Measurements from ENCODE around the gene UCK1.
"Not testable (repeated sequence)": the region's sequence is repeated elsewhere in the genome, so short reads cannot be mapped to it uniquely, and the experiment has no call there.

UCK1 gene

DNA sequence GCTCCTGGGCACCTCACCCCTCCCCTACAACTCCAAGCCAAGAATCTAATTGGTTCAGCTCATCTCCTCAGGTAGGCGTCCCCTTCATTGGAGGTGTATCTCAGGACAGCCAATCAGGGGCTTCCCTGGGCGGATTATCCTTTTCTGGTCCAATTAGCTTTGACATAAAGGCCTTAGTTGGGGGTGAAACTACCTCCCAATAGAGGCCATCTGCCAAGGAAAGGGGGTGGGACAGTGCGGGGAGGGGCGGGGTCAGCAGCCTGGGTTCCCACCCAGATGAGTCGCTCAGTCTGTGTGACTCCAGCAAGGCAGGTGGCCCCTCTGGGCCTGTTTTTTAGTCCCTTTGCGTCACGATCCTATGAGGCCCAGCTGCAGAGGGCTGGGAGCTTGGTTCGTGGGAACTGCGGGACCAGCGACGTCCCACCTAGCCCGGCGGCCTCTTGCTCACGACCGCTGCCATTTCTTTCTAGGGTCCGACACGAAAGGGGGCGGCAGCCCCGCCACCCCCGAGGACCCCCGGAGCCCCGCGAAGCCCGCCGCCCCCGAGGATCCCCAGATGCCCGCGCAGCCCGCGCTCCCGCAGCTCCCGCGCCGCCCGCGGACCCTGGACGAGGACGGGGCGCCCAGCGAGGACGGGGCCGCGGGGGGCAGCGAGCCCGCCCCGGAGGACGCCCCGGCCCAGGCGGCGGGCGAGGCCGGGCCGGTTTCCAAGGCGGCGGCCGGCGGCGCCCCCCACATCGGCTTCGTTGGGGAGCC is 23.2 kb upstream of the UCK1 start:
- DNase-seq, result no peak

DNA sequence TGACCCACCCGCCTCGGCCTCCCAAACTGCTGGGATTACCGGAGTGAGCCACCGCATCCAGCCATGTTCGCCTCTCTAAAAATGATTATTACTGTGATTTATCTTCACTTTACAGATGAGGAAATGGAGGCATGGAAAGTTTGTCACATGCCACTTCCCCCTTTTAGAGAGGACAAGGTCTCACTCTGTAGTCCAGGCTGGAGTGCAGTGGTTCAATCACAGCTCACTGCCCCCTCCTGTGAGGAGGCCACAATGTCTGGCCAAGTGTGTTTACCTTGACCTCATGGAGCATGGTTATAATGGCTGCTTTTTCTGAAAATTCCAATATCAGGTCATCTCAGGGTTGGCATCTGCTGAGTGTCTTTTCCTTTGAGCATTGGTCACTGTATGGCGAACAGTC is 21.0 kb upstream of the UCK1 start:
- no peak for DNase-seq

DNA sequence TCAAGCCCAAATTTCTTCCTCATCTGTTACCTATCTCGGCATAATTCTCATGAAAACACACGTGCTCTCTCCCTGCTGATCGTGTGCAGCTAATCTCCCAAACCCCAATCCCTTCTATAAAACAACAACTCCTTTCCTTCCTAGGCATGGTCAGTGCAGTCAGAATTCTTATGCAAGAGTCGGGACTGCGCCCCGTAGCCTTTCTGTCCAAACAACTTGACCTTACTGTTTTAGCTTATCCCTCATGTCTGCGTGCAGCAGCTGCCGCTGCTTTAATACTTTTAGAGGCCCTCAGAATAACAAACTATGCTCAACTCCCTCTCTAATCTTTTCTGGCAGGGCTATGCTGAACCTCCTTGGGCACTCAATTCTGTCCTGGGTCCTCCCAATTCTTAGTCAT is 19.4 kb upstream of the UCK1 start:
- DNase-seq, result not testable (repeated sequence)

DNA sequence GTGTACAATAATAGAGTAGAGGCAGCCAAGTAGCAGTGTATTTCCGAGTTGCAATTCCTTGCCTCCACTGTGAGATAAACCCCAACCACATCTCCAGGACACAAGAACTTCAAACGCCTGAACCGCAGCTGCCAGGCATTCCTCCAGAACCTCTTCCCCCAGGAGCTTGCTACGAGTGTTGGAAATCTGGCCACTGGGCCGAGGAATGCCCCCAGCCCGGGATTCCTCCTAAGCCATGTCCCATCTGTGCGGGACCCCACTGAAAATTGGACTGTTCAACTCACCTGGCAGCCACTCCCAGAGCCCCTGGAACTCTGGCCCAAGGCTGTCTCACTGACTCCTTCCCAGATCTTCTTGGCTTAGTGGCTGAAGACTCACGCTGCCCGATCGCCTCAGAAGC is 18.1 kb upstream of the UCK1 start:
- not testable (repeated sequence) for DNase-seq

DNA sequence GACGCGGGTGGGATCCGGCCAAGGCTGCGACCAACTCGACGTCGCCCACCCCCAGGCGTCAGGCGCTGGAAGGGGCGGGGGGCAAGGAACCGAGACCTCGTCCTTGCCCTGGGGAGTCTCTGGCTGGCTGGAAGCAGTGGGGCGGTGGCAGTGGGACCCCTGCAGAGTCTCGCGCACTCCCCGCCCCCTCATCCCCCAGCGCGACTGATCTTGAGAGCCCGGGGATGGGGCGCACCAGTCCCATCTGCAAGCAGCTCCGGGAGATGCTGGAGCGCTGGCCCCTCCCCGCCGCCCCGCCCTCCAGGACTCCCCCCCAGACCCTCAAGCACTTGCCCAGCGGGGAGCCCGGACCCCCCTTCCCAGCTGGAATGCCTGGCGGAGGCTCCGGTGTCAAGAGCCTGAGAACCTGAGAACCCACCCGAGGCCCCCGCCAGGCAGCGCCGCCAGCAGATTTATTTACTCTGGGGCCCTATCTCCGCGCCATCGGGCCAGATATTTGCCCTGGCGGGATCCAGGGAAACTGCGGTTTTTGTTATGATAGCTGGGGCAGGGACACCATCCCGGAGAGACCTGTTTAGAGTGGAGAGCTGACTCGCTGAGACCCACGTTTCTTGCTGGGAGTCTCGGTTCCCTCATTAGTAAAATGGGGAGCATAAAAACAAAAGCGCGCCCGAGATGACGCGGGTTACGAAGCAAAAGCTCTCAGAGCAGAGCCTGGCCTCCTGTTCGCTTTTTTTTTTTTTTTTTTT is 15.4 kb upstream of the UCK1 start:
- DNase-seq, result no peak

DNA sequence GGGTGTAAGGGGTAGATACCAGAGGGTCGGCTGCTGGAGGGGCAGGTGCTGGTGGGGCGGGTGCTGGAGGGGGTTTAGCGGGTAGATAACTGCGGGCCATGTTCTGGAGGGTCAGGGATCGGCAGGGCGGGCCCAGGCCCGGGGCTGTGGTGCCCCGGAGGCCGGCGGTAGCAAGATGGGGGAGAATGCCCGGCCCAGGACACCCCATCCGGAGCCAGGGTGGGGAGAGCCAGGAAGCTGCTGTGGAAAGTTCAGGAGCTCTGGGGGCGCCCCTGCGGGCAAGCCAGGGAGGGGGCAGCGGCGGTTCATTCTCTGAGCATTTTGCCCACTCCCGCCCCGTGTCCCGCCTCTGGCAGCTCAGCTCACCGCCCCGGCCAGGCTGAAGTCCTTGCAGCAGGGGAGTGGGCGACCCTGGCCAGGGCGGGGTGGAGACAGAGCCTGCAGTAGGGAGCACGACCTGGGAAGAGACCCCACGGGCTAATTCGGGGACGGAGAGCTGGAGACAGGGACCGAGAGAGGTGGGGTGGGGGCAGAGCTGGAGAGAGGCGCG is 14.8 kb upstream of the UCK1 start:
- DNase-seq, result no peak

DNA sequence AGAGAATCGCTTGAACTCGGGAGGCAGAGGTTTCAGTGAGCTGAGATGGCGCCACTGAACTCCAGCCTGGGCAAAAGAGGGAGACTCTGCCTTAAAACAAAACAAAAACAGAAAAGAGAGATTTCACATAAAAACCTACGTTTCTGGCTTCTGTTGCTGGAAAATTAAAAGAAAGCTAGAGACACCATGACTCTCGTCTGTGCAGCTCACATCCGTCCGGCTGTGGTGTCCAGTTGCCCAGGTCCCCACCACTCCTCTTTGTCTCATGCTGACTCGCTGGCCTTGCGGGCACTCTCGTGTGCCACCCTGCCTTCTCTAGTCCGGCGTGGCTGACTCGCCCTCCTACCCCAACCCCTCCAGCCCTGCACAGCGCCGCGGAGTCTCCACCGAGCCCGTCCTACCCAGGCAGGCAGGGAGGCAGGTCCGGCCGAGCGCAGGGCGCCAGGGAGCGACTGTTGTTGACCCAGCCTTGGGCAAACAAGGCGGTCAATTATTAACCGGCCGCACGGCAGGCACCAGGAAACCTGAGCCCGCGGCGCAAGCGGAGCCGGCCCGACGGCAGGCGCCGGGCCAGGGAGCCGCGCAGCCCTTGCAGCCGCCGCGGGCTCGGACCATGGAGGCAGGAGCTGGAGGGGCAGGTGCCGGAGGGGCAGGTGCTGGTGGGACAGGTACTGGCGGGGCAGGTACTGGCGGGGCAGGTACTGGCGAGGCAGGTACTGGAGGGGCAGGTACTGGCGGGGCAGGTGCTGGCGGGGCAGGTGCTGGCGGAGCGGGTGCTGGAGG is 14.1 kb upstream of the UCK1 start, which contains the start of gene PRRT1B:
Gene PRRT1B (plus strand): TSS at position 521 of the 783 bp plus-strand sequence. CDS start 93 bp downstream, at position 614.
- no peak for DNase-seq

DNA sequence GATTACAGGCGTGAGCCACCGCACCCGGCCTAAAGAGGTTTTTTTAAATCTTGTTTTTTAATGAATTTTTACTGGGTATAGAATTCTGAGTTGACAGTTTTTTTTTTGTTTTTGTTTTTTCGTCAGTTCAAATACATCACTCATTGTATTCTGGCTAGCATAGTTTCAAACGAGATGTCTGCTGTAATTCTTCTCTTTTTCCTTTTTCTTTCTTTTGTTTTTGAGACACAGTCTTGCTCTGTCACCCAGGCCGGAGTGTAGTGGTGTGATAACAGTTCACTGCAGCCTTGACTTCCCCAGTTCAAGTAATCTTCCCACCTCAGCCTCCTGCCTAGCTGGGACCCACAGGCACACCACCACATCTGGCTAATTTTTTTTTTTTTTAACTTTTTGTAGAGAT is 12.1 kb upstream of the UCK1 start:
- no peak for DNase-seq

DNA sequence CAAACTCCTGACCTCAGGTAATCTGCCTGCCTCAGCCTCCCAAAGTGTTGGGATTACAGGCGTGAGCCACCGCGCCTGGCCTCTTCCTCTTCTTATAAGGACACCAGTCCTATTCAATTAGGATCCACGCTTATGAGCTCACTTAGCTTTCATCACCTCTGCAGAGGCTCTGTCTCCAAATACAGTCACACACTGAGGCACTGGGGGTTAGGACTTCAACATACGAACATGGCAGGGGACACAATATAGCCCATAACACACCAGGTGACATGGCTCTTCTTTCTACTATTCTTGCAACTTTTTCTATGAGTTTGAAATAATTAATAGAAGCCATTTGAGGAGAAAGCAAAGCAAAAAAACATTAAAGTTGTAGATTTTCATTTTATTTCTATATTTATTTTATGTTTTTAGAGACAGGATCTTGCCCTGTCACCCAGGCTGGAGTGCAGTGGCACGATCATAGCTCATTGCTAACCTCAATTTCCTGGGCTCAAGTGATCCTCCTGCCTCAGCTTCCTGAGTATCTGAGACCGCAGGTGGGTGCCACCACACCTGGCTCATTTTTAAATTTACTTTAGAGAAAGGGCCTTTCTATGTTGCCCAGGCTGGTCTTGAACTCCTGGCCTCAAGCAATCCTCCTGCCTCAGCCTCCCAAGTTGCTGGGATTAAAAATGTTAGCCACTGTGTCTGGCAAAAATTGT is 8.3 kb upstream of the UCK1 start:
- DNase-seq, result no peak

DNA sequence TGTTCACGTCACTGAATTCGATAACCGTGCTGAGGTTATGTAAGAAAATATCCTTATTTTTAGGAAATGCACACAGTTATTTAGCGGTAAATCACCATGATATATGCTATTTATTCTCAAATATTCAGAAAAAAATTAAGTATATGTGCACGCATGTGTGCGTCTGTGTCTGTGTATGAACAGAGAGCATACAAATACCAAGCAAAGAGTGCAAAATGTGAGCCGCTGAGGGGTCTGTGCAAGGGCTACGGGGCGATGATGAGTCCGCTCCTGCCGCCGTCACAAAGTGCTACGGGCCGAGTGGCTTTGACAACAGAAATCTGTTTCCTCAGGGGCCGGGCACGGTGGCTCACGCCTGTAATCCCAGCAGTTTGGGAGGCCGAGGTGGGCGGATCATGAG is 6.9 kb upstream of the UCK1 start:
- no peak for DNase-seq

DNA sequence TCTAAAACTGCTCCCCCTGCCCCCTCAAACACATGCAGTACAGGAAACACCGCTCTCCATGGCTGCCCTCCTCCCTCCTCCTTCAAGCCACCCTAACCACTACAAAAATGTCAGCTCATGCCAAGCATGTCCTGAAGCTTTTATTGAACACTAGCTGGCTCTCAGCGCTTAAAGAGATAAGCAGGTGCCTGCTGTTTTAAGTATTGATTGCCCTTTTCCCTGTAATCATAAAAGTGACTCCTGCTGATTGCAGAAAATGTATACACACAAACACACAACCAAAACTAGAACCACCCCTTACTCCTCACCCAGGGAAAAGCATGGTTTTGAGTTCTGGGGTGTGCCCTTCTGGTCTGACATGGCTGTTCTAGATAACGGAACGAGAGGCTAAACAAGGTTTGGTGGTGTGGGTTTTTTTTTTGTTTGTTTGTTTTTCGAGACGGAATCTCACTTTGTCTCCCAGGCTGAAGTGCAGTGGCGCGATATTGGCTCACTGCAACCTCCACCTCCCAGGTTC is 3.7 kb upstream of the UCK1 start:
- DNase-seq, result no peak

DNA sequence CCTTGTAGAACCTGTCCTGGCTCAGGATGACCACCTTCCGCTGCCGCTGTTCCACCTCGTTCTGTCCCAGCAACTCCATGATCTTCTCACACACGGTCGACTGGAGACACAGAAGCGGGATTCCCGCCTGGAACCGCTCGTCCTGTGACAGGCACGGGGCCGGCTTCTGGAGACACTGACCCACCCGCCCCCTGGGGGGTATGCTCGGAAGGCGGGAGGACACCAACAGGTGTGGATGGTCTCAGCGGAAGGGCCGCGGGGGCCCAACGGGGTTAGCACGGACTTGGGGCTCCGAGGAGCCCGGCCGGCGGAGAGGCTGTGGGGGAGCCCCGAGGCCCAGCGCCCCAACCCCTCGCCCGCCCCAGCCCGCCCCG is 530 bp downstream of the UCK1 start:
- peak; percentile 6 for DNase-seq

DNA sequence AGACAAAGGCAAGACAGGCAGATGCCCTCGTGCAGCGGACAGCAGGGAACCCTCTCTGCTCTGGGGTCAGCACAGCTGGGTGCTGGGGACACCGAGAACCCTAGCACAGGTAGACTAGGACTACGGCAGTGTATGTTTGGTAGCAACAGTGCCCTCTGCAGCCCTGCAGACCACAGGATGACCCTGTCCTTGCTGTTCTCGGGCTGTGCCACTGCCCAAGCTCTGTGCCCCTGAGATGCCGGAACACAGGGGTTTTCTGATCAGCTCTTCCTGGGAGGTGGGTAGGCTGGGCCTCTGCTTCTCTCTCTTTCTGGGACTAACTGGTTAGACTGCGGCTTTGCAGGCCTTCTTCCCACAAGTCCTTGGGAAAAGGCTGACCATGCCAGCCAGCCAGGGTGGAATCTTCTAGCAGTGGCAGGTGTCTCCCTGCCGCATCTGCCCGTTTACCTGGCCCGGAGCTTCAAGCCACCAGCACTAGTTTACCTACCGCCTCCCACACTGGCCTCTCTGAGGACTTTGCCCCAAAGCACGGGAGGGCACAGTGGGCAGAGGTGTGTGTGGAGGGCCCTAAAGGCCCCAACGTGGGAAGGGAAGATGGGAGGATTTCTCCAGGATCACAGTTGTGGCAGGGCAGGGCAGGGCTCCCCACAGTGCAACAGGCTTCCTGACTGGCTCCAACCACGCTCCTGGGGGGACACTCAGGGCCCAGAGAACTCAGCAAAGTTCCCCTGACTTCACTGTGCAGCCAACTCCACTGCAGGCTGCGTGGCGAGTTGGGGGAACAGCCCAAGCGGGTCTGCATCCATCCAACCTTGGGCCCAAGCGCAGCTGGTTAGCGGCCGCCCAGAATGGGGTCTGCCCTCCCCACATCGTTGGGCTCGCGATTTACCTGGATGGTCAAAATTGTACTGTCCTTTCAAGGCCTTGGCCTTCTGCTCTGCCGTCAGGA is 1.2 kb downstream of the UCK1 start:
- no peak for DNase-seq

DNA sequence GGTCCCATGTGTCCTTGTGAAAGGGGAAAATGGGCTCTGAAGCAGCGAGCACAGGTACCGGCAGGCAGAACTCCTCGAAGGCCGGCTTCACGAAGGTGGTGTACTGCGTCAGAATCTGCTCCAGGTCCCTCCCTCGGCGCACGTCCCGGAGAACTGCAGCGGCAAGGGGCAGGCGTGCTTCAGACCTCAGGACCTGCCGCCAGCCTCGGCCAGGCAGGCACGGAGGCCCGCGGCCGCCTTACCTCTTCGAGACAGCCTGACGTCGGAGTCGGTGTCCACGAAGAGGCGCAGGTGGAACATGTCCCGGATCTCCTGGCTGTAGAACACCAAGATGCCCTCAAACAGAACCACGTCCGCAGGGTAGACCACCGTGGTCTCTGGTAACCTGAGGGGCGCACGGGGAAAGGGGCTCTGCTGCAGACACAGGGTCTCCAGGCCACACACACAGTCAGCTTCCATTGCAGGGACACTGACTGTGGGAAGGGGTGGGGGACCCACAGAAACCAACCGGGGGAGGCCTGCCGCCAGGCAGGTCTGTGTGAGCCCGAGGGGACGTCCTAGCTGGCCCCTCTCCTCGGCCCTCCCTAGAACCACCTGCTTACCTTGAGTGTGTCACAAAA is 2.1 kb downstream of the UCK1 start:
- no peak for DNase-seq

DNA sequence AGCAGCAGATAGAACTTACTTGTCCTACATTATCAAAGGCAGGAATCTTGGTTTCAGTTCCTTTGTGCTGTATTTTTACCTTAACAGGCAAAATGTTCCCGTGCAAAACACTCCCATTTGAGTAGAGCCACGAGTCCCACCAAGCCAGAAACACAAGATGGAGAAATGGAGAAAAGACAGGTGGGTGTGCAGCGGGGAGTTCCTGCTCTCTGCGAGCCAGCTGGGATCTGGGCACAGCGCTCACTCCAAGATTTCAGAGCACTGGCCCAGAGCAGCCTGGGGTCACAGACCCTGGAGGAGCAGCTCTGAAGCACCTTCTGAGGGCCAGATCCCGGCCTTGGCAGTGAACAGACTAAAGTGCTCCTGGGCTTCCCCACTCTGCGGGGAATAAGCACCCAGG is 2.9 kb downstream of the UCK1 start:
- no peak for DNase-seq

DNA sequence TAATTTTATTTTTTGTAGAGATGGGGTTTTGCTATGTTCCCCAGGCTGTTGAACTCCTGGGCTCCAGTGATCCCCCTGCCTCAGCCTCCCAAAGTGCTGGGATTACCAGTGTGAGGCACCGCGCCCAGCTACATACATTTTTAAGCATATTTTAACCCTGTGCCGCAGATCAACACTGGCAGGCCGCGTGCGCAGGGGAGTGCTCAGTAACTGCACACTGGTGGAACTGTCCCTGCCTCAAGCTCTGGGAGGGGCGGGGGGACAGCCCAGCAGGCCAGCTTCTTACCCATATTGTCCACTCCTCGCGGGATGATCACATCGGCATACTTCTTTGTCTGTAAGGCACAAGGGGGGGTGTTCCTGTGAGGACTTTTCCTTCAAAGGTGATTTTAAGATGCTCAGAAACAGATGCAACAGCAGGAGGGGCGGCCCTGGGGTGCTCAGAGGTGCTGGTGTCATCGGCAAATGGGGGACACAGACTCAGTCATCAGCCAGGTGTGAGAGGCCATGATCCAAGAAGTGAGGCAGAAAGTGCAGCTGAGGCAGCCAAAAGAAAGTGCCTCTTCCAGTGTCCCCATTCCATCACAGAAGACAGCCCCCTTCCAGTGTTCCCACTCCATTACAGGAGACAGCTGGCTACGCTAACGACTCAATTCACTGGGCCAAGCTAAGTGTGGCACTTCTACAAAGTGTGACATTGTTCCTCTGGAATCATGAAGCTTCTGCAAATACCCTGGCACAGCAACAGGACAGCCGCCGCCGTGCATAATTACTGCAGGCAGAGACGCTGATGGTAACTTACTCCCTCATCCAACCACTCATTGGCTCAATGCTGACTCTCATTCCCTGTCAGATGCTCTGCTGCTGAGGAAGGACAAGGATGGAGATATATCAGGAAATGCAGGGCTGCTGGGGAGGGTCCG is 5.2 kb downstream of the UCK1 start:
- DNase-seq, result no peak

DNA sequence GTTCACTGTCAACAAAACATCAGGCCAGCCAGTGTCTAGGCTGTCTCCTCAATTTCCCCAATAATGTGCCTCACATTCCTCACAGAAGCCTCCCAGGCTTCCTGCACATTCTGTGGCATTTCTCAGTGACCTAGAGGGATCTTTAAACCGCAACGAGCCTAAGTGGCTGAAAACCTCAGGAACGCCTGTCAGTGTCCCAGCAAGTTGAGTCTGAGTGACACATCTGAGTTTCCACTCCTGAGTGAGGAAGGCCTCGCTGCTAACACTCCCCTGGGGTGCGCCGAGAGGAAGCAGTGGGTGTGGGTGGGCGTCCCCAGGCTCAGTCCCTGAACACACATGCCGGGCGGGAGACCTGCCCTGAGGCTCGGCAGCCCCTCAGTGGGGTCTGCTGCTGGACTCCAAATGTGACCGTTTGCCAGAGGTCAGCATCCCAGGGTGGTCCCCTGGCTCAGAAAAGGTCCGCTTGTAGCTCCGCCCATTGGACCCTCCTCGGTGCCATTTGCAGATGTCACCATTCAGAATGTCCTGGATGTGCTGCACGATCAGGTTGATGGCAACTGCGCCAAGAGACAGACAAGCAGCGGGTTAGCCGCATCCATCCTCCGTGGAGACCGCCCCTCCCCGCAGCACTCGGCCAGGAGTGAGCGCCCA is 6.3 kb downstream of the UCK1 start:
- DNase-seq, result no peak

DNA sequence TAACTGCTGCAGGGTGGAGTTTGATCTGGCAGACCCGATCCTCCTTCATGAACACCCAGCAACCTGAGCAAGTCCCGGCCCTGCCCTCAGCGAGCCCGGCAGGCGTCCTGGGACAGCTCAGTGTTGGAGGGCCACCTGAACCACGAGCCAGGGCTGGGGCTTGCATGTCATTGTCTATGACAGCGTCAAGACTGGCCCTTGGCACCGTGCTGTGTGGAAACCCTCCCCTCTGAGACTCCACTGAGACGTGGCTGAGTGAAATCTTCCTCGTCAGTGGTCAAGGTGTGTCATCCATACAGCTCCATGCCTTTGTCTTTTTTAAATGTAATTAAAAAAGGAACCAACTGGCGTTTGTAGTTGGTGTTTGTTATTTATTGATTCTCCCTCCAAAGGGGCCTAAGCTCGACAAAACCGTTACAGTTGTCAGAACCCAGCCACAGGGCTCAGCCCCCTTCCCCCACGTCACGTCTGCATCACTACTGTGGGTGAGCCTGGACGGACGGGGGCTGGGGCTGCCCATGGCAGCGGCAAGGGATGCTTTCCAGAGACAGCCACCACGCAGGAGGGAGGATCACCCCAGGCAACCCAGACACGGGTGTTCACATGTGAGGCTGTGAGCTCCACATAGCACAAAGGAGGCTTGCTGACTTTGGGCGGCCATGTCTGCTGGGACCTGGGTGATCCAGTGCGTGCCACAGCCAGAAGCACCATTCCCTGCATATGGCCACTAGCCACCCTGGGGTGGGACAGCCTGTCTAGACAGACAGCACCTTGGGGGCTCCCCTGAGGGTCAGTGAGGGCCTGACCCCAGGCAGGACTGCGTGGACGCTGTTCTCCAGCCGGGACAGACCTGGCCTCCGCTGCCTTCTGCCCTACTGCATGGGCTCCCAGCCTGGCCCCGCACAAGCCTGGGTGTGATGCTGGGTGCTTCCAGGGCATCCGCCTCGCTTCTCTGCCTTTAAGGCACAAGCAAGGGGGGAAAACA is 7.3 kb downstream of the UCK1 start:
- DNase-seq, result no peak
